Neural cell (in vitro differentiated cells): ENCODE results near the gene CCL14. TPM values are rescaled to one million over a fixed set of nuclear protein-coding genes. Genes with fewer than 3 reads are reported as not detected.

Experiments used
- H2AFZ ChIP-seq: fragments of 200-600, 300-800 bp; sonication (generic), shearing (Covaris generic); 2 replicates; pipeline ENCODE4 v1.6.0; 2014; ENCODE audit warnings: low read depth, mild to moderate bottlenecking, antibody characterized with exemption, low read length, moderate library complexity
- H3F3A ChIP-seq: fragments of 200-600 bp; shearing (Covaris generic); 2 replicates; pipeline ENCODE4 v1.6.1; 2016; ENCODE audit warnings: mild to moderate bottlenecking, moderate library complexity, mixed read lengths, antibody characterized with exemption, low read length; ENCODE audit not compliant: insufficient read depth, poor library complexity, severe bottlenecking
- H3K27ac ChIP-seq: fragments of 200-600, 300-800 bp; sonication (generic), shearing (Covaris generic); 2 replicates; pipeline ENCODE4 v1.5.1; 2014; ENCODE audit warnings: mild to moderate bottlenecking, low read length, moderate library complexity
- H3K27me3 ChIP-seq: fragments of 300-800, 200-600 bp; sonication (generic), shearing (Covaris generic); 2 replicates; pipeline ENCODE4 v1.6.0; 2014; ENCODE audit warnings: mild to moderate bottlenecking, low read depth, low read length, moderate library complexity; ENCODE audit not compliant: insufficient read depth
- H3K36me3 ChIP-seq: fragments of 300-800, 200-600 bp; sonication (generic), shearing (Covaris generic); 2 replicates; pipeline ENCODE4 v1.5.1; 2014; ENCODE audit warnings: mild to moderate bottlenecking, antibody characterized with exemption, low read length, moderate library complexity; ENCODE audit not compliant: insufficient read depth
- H3K4me2 ChIP-seq: fragments of 300-800, 200-600 bp; sonication (generic), shearing (Covaris generic); 2 replicates; pipeline ENCODE4 v1.6.0; 2014; ENCODE audit warnings: mild to moderate bottlenecking, low read length
- H3K4me3 ChIP-seq: fragments of 300-800, 200-600 bp; sonication (generic), shearing (Covaris generic); 2 replicates; pipeline ENCODE4 v1.5.1; 2014; ENCODE audit warnings: mild to moderate bottlenecking, low read length, moderate library complexity
- H3K79me2 ChIP-seq: fragments of 200-600 bp; shearing (Covaris generic); replicated peaks from 2 replicates; pipeline ENCODE4 v1.6.0; 2014; ENCODE audit warnings: mild to moderate bottlenecking, low read length, moderate library complexity; ENCODE audit not compliant: insufficient read depth
- H3K9ac ChIP-seq: fragments of 300-800, 200-600 bp; sonication (generic), shearing (Covaris generic); 2 replicates; pipeline ENCODE4 v1.6.1; 2016; ENCODE audit warnings: mild to moderate bottlenecking, low read length, mixed read lengths
- H3K9me2 ChIP-seq: fragments of 200-600 bp; shearing (Covaris generic); 2 replicates; pipeline ENCODE4 v1.6.1; 2016; ENCODE audit warnings: mild to moderate bottlenecking, low read length, mixed read lengths; ENCODE audit not compliant: insufficient read depth
- H3K9me3 ChIP-seq: fragments of 200-600, 300-800 bp; sonication (generic), shearing (Covaris generic); 2 replicates; pipeline ENCODE4 v1.6.1; 2016; ENCODE audit warnings: mild to moderate bottlenecking, mixed run types, low read length, moderate library complexity, mixed read lengths
- H4K20me1 ChIP-seq: fragments of 200-600 bp; shearing (Covaris generic); 2 replicates; pipeline ENCODE4 v1.6.1; 2016; ENCODE audit warnings: mild to moderate bottlenecking, mixed run types; ENCODE audit not compliant: insufficient read depth
- CTCF ChIP-seq: fragments of 450-650 bp; IDR thresholded peaks from 2 replicates; pipeline ENCODE4 v1.5.1; 2014; ENCODE audit warnings: antibody characterized with exemption, mild to moderate bottlenecking, moderate library complexity; ENCODE audit not compliant: poor library complexity, severe bottlenecking
- EP300 ChIP-seq: fragments of 450-650 bp; conservative IDR thresholded peaks from 2 replicates; pipeline ENCODE4 v1.6.1; 2014; ENCODE audit warnings: antibody characterized with exemption, mild to moderate bottlenecking, moderate library complexity; ENCODE audit not compliant: poor library complexity, severe bottlenecking
- EZH2 ChIP-seq: fragments of 200-600, 300-800 bp; shearing (Covaris generic), sonication (generic); IDR thresholded peaks from 2 replicates; pipeline ENCODE4 v1.6.1; 2014; ENCODE audit warnings: antibody characterized with exemption, low read length, borderline replicate concordance, mild to moderate bottlenecking; ENCODE audit not compliant: insufficient read depth, poor library complexity, severe bottlenecking
- MXI1 ChIP-seq: fragments of 450-650 bp; conservative IDR thresholded peaks from 2 replicates; pipeline ENCODE4 v1.6.1; 2014; ENCODE audit warnings: antibody characterized with exemption, mild to moderate bottlenecking; ENCODE audit not compliant: poor library complexity, severe bottlenecking
- POLR2AphosphoS5 ChIP-seq: IDR thresholded peaks from 2 replicates; pipeline ENCODE4 v1.6.1; 2012
- RAD21 ChIP-seq: fragments of 450-650 bp; conservative IDR thresholded peaks from 2 replicates; pipeline ENCODE4 v1.6.1; 2014; ENCODE audit warnings: antibody characterized with exemption, mild to moderate bottlenecking, moderate library complexity
- REST ChIP-seq: IDR thresholded peaks from 2 replicates; pipeline ENCODE4 v1.6.1; 2012; ENCODE audit warnings: borderline replicate concordance
- SMC3 ChIP-seq: fragments of 450-650 bp; conservative IDR thresholded peaks from 2 replicates; pipeline ENCODE4 v1.6.1; 2014; ENCODE audit warnings: antibody characterized with exemption, mild to moderate bottlenecking, moderate library complexity; ENCODE audit not compliant: poor library complexity
- TAF1 ChIP-seq: IDR thresholded peaks from 2 replicates; pipeline ENCODE4 v1.6.1; 2012; ENCODE audit warnings: low read depth
- polyA plus RNA-seq: library from polyadenylated mRNA; depleted of rRNA; stranded (reverse); fragments of >200 nt; gene quantifications from 2 replicates; pipeline ENCODE4 v1.2.3, GENCODE V29; 2014

CCL14 gene
- polyA plus RNA-seq, 1 donor from 2014 or later: not detected

GRCh38 chr17:35984140-35984539, 2.4 kb downstream of the CCL14 start:
- Histone ChIP-seq H3K9me3 (peaks cover 5% of the 10 kb centered on the region), H2AFZ (no peak overlapping the region), H3K4me3 (no peak overlapping the region), H3K9ac (no peak overlapping the region), H3K9me2 (no peaks in the 10 kb centered on the region), H4K20me1 (no peaks in the 10 kb centered on the region), H3K79me2 (no peaks in the 10 kb centered on the region), H3K36me3 (no peaks in the 10 kb centered on the region), H3K27ac (no peak overlapping the region), H3F3A (no peaks in the 10 kb centered on the region), H3K4me2 (no peak overlapping the region), H3K27me3 (no peaks in the 10 kb centered on the region)
- TF ChIP-seq EZH2 (no peak), EP300 (no peak), CTCF (no peak), REST (no peak), SMC3 (no peak), TAF1 (no peak), POLR2AphosphoS5 (no peak), MXI1 (no peak), RAD21 (no peak)

GRCh38 chr17:35982409-35983191, 3.9 kb downstream of the CCL14 start:
- no peaks in the 10 kb centered on the region for H3K36me3 ChIP-seq
- TF ChIP-seq TAF1 (no peak), CTCF (no peak), RAD21 (no peak), SMC3 (no peak), EZH2 (no peak), REST (no peak), EP300 (no peak), POLR2AphosphoS5 (no peak), MXI1 (no peak)
- no peaks in the 10 kb centered on the region for H3K27me3 ChIP-seq
- H3K9me2 ChIP-seq: no peaks in the 10 kb centered on the region
- H3K27ac ChIP-seq: no peak overlapping the region
- H3K79me2 ChIP-seq: no peaks in the 10 kb centered on the region
- no peak overlapping the region for H2AFZ ChIP-seq
- H3F3A ChIP-seq: no peaks in the 10 kb centered on the region
- H3K9ac ChIP-seq: no peak overlapping the region
- H4K20me1 ChIP-seq: no peaks in the 10 kb centered on the region
- no peak overlapping the region for H3K4me3 ChIP-seq
- H3K4me2 ChIP-seq: no peak overlapping the region
- no peaks in the 10 kb centered on the region for H3K9me3 ChIP-seq
